Measurements from ENCODE around the gene KIF3A. TPM values are rescaled to one million over a fixed set of nuclear protein-coding genes. Genes with fewer than 3 reads are reported as not detected.

KIF3A gene
- total RNA-seq, 1 experiment from 2014 or later: 12.7 TPM

- TF ChIP-seq, protein P1, sequence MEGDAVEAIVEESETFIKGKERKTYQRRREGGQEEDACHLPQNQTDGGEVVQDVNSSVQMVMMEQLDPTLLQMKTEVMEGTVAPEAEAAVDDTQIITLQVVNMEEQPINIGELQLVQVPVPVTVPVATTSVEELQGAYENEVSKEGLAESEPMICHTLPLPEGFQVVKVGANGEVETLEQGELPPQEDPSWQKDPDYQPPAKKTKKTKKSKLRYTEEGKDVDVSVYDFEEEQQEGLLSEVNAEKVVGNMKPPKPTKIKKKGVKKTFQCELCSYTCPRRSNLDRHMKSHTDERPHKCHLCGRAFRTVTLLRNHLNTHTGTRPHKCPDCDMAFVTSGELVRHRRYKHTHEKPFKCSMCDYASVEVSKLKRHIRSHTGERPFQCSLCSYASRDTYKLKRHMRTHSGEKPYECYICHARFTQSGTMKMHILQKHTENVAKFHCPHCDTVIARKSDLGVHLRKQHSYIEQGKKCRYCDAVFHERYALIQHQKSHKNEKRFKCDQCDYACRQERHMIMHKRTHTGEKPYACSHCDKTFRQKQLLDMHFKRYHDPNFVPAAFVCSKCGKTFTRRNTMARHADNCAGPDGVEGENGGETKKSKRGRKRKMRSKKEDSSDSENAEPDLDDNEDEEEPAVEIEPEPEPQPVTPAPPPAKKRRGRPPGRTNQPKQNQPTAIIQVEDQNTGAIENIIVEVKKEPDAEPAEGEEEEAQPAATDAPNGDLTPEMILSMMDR (IDR thresholded peaks at IDR 0.05 in 2 of 3, conservative IDR thresholded peaks at IDR 0.05 in 1 of 3; ENCODE audit: borderline replicate concordance in 1 of 3, insufficient read depth in 1 of 3, low read depth in 2 of 3, low read length in 2 of 3): no peak
- TF ChIP-seq EZH2 (IDR thresholded peaks at IDR 0.05): no peak
- no peak for TF ChIP-seq YY1 (IDR thresholded peaks at IDR 0.05; ENCODE audit: extremely low read depth, insufficient replicate concordance, low read depth, low read length)
These were observed 16.8 kb upstream of the KIF3A start (continued) for GRCh38 chr5:132754111-132754510.

DNA sequence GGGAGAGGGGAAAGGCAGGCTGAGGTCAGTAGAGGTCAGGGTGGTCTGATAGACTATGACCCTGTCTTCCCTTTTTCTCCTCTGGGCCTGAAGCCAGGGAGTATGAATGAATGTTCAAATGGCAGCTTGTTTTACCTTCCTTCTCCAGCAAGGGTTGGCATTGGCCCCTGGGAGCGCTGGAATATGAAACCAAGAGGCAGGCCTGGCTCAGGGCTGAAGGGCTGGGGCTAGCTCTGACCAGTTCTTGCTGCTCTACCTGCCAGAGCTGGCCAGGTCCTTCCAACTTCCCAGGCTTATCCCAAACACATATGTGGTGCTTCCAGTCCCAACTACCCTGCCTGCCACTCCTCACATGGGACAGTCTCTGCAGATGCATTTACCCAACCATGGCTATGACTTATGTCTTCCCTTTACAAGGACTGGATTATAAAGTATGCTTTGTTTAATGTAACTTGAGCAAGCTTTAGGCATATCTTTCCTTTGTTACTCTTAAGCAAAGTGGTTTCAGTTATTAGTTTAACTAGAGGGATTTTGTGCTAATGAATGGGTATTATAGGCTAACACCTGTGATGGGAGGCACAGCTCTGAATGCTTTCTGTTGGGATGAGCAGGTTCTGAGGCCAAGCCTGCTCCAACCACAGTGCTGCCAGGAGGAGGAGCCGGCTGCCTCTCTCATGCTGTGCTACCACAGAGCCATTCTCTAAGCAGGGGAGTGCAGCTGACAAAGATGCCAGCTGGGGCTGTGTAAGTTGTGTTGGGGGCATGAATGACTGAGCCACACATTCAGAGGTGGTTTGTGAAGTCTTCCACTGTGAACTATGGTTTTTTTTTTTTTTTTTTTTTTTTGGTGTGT is 16.0 kb upstream of the KIF3A start:
- H3K4me2 ChIP-seq (ENCODE audit: low read length): no peak overlapping the region; the same call in 1 of the 2 replicates
- no peak overlapping the region for H3K27ac ChIP-seq (ENCODE audit: low read depth, low read length)
- CTCF ChIA-PET: interaction anchor here (2.0 to 2.8 kb wide), 2 partner anchors 16 to 67 kb away, joined by 8 to 10 read pairs; partner anchors contain the start of gene KIF3A
- no TSS peak for BruUV-seq (replicated peaks)
- intact Hi-C loops (cut with micrococcal nuclease): loop anchor here (2.0 kb wide), 1 partner anchor 67 kb away; no protein-coding TSS in a partner anchor
- RAD21 ChIA-PET (ENCODE audit: low non-redundant PET in 1 of 2, low total read pairs in 2 of 2, uncharacterized antibody in 2 of 2, unreplicated experiment in 2 of 2): interaction anchor here (0.7 kb wide), 3 partner anchors 70 to 444 kb away, joined by 3 to 5 read pairs (median 4); no protein-coding TSS in a partner anchor
- POLR2A ChIA-PET: interaction anchor here (1.1 kb wide), 1 partner anchor 23 kb away, joined by 3 read pairs; no protein-coding TSS in a partner anchor
- DNase-seq (ENCODE audit: low read depth, low spot score): no peak
- no peaks in the 10 kb centered on the region for H3K79me2 ChIP-seq (ENCODE audit: insufficient read depth, low read length)
- no peaks in the 10 kb centered on the region for H3K9me2 ChIP-seq (ENCODE audit: insufficient read depth)
- H3K36me3 ChIP-seq (ENCODE audit: control insufficient read depth in 1 of 2, insufficient read depth in 2 of 2, low read length in 2 of 2): peaks cover 3% of the 10 kb centered on the region in 2 experiments; a peak in 1 of 4 replicates
- no peak overlapping the region for H3K4me3 ChIP-seq (replicated peaks in 1 of 2; ENCODE audit: low read depth in 1 of 2, low read length in 2 of 2)
- no peak overlapping the region for H3K9ac ChIP-seq (ENCODE audit: low read length)
- no peaks in the 10 kb centered on the region for H3K27me3 ChIP-seq (ENCODE audit: insufficient read depth, low read length)
- ATAC-seq: peak; percentile 77
- no peaks in the 10 kb centered on the region for H4K20me1 ChIP-seq (ENCODE audit: insufficient read depth)
- H2AFZ ChIP-seq (ENCODE audit: low read depth, low read length, poor library complexity, severe bottlenecking): no peak overlapping the region
- no peaks in the 10 kb centered on the region for H3K4me1 ChIP-seq (ENCODE audit: control insufficient read depth in 1 of 2, insufficient read depth in 2 of 2, low read length in 2 of 2)
- TF ChIP-seq POLR2AphosphoS5 (IDR thresholded peaks at IDR 0.05; ENCODE audit: low read depth, low read length): no peak
- TF ChIP-seq RAD21 (IDR thresholded peaks at IDR 0.05; ENCODE audit: low read depth): peak; percentile 47
- TF ChIP-seq, protein P1 (IDR thresholded peaks at IDR 0.05 in 2 of 3, conservative IDR thresholded peaks at IDR 0.05 in 1 of 3; ENCODE audit: borderline replicate concordance in 1 of 3, insufficient read depth in 1 of 3, low read depth in 2 of 3, low read length in 2 of 3): peak in 1 of 3 experiments; percentile 20; a peak in 1 of 6 replicates
- H3K9me3 ChIP-seq (ENCODE audit: control insufficient read depth in 1 of 2, insufficient read depth in 1 of 2, low read depth in 1 of 2, low read length in 2 of 2): no peaks in the 10 kb centered on the region
